T-cell (primary cell): ENCODE measurements around the gene HCFC1. TPM values are rescaled to one million over a fixed set of nuclear protein-coding genes. Genes with fewer than 3 reads are reported as not detected.

Experiments
- ATAC-seq, 4 experiments: fragments of 200-7000 bp in 3 of 4; fragments of 150-1000 bp in 1 of 4; cut with Tn5 transposase; replicated peaks in 1 of 4; 1 replicate in 3 of 4; 2 replicates in 1 of 4; pipeline ENCODE4 v1.10.0; 2021; ENCODE audit warnings: moderate library complexity in 3 of 4, mild to moderate bottlenecking in 2 of 4, moderate number of reproducible peaks in 1 of 4
- CTCF ChIA-PET, 2 donors: fragments of 300-600 bp; sonication (Branson Sonifier 250); formaldehyde crosslinking; loops; one replicate each; lab custom pipeline; 2022; ENCODE audit warnings: antibody characterized with exemption in 2 of 2; lab: Charles Lee
- POLR2A ChIA-PET, 2 donors: fragments of 300-600 bp; sonication (Branson Sonifier 250); formaldehyde crosslinking; loops; one replicate each; lab custom pipeline; 2022; ENCODE audit warnings: antibody characterized with exemption in 2 of 2; lab: Charles Lee
- DNase-seq, 35 experiments: peaks; one replicate each; pipeline versions ENCODE4 v3.0.0 to v3.0.0-alpha.2; 2013 to 2023
- H3K27ac ChIP-seq: one replicate; pipeline ENCODE4 v1.5.1; 2013; ENCODE audit warnings: low read length
- H3K27me3 ChIP-seq, 2 experiments: replicated peaks in 1 of 2; 1 replicate in 1 of 2; 2 replicates in 1 of 2; pipeline versions ENCODE4 v1.6.1 to v1.7.0; 2013; ENCODE audit warnings: low read length in 1 of 2, mixed read lengths in 1 of 2; ENCODE audit not compliant: control insufficient read depth in 2 of 2, insufficient read depth in 2 of 2; ENCODE audit errors: extremely low read depth in 1 of 2
- H3K36me3 ChIP-seq, 2 donors: 1 replicate in 1 of 2; 2 replicates in 1 of 2; pipeline versions ENCODE4 v1.6.1 to v1.7.0; 2013; ENCODE audit warnings: low read length in 1 of 2; ENCODE audit not compliant: control insufficient read depth in 2 of 2, insufficient read depth in 1 of 2; ENCODE audit errors: extremely low read depth in 1 of 2
- H3K4me1 ChIP-seq, 2 experiments: 1 replicate in 1 of 2; 2 replicates in 1 of 2; pipeline versions ENCODE4 v1.6.1 to v1.7.0; 2013; ENCODE audit warnings: low read length in 2 of 2, mixed read lengths in 1 of 2; ENCODE audit not compliant: insufficient read depth in 2 of 2, control insufficient read depth in 1 of 2; ENCODE audit errors: extremely low read depth in 1 of 2
- H3K4me3 ChIP-seq, 2 donors: 1 replicate in 1 of 2; 2 replicates in 1 of 2; pipeline versions ENCODE4 v1.5.1 to v1.7.0; 2013; ENCODE audit warnings: mild to moderate bottlenecking in 2 of 2, low read length in 1 of 2, moderate library complexity in 1 of 2; ENCODE audit not compliant: control insufficient read depth in 1 of 2; ENCODE audit errors: extremely low read depth in 1 of 2
- H3K9me3 ChIP-seq: 2 replicates; pipeline ENCODE4 v1.7.0; 2013
- H3K27ac Mint-ChIP-seq, 2 donors: one replicate each; pipeline ENCODE4 v1.8.0; 2020 to 2021; ENCODE audit warnings: mild to moderate bottlenecking in 2 of 2, mixed read lengths in 2 of 2
- H3K27me3 Mint-ChIP-seq, 2 donors: one replicate each; pipeline ENCODE4 v1.8.0; 2021 to 2022; ENCODE audit warnings: mixed read lengths in 2 of 2
- H3K36me3 Mint-ChIP-seq: one replicate; pipeline ENCODE4 v1.8.0; 2021; ENCODE audit warnings: mixed read lengths
- H3K4me1 Mint-ChIP-seq, 3 donors: one replicate each; pipeline ENCODE4 v1.8.0; 2020 to 2022; ENCODE audit warnings: mixed read lengths in 3 of 3, mild to moderate bottlenecking in 1 of 3
- H3K4me3 Mint-ChIP-seq, 3 donors: one replicate each; pipeline ENCODE4 v1.8.0; 2020 to 2022; ENCODE audit warnings: mild to moderate bottlenecking in 3 of 3, mixed read lengths in 3 of 3, moderate library complexity in 3 of 3
- H3K9me3 Mint-ChIP-seq, 3 donors: one replicate each; pipeline ENCODE4 v1.8.0; 2020 to 2022; ENCODE audit warnings: mixed read lengths in 3 of 3
- WGBS: methylation state at CpG from one replicate; pipeline ENCODE4 v1.1.5; 2013; ENCODE audit warnings: missing lambda C conversion rate; ENCODE audit not compliant: insufficient coverage; 5-methylcytosine and 5-hydroxymethylcytosine counted together
- total RNA-seq, 35 experiments: library from RNA in 6 of 35; stranded (reverse) in 6 of 35; fragments of 120-200 nt in 1 of 35; gene quantifications; one replicate each; pipeline versions ENCODE4 v1.2.1 to v1.2.4 and lab custom pipeline; 2013 to 2026

HCFC1 gene
- total RNA-seq, 5 donors from 2014 or later (not counting 1 experiment from before 2014, with no cell fraction given), result 67.1 to 73.4 (median 69.2) TPM

DNA sequence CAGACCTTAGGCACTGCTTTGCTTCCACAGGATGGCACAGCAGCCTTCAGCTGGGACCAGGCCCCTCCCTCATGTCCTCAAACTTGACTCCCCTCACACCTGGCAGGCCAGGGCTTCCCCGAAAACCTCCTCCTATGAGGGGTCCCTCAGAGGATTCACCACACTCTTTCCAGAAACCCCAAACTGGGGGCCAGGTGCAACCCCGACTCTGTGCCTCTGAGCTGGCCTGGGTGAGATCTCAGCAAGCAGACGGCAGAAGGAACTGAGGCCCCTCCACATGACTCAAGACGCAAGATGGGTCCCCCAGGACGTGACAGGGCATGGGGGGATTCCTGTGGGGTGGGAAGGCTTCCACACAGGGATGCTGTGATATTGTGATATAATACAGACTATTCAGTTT is 6.2 kb downstream of the HCFC1 start:
- no peak for ATAC-seq
- Histone ChIP-seq H3K4me1 (peaks cover 6 to 55% of the 10 kb centered on the region in 2 experiments), H3K27ac (peak overlapping the region; percentile 78), H3K4me3 (no peak overlapping the region), H3K9me3 (no peaks in the 10 kb centered on the region), H3K36me3 (peaks cover 17 to 37% of the 10 kb centered on the region in 2 donors), H3K27me3 (no peaks in the 10 kb centered on the region)
- ChIA-PET CTCF (no interaction called here), POLR2A (no interaction called here)
- Mint-ChIP-seq H3K9me3 (no peaks in the 10 kb centered on the region), H3K4me1 (peaks cover 39 to 47% (median 42%) of the 10 kb centered on the region in 3 donors), H3K36me3 (peaks cover 4% of the 10 kb centered on the region), H3K4me3 (peak overlapping the region in 1 of 3 donors; percentile 88), H3K27ac (peak overlapping the region in 1 of 2 donors; percentile 96), H3K27me3 (no peaks in the 10 kb centered on the region)
- 60% methylated on average over 2 of the region's 5 CpGs for WGBS
- no peak for DNase-seq

- POLR2A ChIA-PET, result no interaction called here
- no peak for ATAC-seq
- CTCF ChIA-PET, result no interaction called here
- H3K27me3 Mint-ChIP-seq, result no peaks in the 10 kb centered on the region
- no peak overlapping the region for H3K27ac Mint-ChIP-seq
- no peak overlapping the region for H3K4me3 ChIP-seq
- no peak overlapping the region for H3K27ac ChIP-seq
- H3K9me3 Mint-ChIP-seq, result no peaks in the 10 kb centered on the region
- H3K4me3 Mint-ChIP-seq, result no peak overlapping the region
- peaks cover 18 to 50% of the 10 kb centered on the region in 2 donors for H3K36me3 ChIP-seq
- DNase-seq, result no peak
- no peaks in the 10 kb centered on the region for H3K9me3 ChIP-seq
- no peaks in the 10 kb centered on the region for H3K27me3 ChIP-seq
- H3K4me1 ChIP-seq, result peaks cover 6 to 50% of the 10 kb centered on the region in 2 experiments
- no CpG with 5 or more reads among the region's 14 CpGs for WGBS
- H3K4me1 Mint-ChIP-seq, result peaks cover 34 to 42% (median 40%) of the 10 kb centered on the region in 3 donors
- peaks cover 4% of the 10 kb centered on the region for H3K36me3 Mint-ChIP-seq
Observed at GRCh38 chrX:153964105-153964504, 7.5 kb downstream of the HCFC1 start.

DNA sequence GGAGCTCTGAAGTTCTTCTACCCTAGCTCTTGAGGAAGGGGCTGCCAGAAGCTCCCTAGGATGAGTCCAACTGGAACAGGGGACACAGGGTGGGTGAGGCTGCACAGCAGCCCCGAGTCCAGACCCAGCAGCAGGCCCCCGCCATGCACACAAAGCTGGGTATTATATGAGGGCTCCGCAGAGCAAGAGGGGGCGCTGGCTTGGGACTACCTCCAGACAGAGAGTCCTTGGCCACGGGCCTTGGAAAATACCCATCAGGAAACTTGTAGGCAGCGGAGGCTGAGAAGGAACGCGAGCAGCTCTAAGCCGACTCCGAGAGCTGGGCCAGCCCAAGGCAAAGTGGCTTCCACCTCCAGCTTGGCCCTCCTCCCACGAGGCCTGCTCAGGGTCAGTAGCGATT is 8.1 kb downstream of the HCFC1 start:
- CTCF ChIA-PET, result interaction anchor here in 1 of 2 donors (0.5 kb wide), 2 partner anchors 11 to 15 kb away, joined by 3 to 4 read pairs; no protein-coding TSS in a partner anchor

DNA sequence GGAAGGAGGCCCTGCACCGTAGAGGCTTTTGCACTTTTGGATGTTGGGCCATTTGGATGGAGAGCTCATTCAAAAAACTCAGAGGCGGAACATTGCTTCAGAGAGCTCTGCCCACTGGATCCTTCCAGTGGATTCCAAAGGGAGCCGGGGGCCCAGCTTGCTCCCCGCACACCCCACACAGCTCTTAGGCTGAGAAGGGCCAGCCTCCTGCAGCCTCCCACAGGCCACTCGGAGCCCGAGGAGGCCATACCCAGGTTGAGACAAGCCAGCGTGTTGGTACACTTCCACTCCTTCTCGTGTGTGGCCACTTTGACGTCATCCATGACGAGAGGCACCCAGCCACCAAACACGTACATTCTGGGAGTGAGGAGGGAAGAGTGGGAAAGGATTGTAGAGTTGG is 10.3 kb downstream of the HCFC1 start:
- no peaks in the 10 kb centered on the region for H3K27me3 ChIP-seq

More for the DNA sequence above, 8.1 kb downstream of the HCFC1 start:
- DNase-seq, result no peak
- Histone ChIP-seq H3K27me3 (no peaks in the 10 kb centered on the region), H3K4me1 (peaks cover 6 to 44% of the 10 kb centered on the region in 2 experiments), H3K36me3 (peaks cover 20 to 55% of the 10 kb centered on the region in 2 donors), H3K4me3 (no peak overlapping the region), H3K9me3 (no peaks in the 10 kb centered on the region), H3K27ac (no peak overlapping the region)
- POLR2A ChIA-PET, result no interaction called here
- Mint-ChIP-seq H3K27ac (no peak overlapping the region), H3K4me3 (no peak overlapping the region), H3K27me3 (no peaks in the 10 kb centered on the region), H3K9me3 (no peaks in the 10 kb centered on the region), H3K36me3 (peaks cover 4% of the 10 kb centered on the region), H3K4me1 (peaks cover 33 to 40% (median 36%) of the 10 kb centered on the region in 3 donors)
- WGBS, result 100% methylated on average over 3 of the region's 12 CpGs
- no peak for ATAC-seq

DNA sequence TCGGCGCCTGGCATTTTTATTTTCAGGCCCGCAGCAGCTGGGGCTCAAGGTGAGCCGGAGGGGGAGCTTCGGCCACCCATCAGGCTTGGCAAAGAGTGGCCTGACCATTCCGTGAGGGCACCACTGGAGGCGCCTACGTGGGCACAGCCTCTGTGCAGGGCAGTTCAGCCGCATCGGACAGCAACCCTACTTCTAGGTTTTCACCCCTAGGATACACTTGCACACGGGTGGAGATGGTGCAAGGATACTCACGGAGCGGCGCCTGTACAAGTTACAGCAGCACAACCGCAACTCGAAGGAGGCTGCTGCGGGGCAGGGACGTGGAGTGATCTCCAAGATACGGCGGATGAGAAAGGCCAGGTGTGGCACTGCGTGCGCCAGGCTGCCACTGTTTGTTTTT is 10.8 kb downstream of the HCFC1 start:
- WGBS, result 95% methylated on average over 14 of the region's 22 CpGs
- POLR2A ChIA-PET, result no interaction called here
- Mint-ChIP-seq H3K27ac (no peak overlapping the region), H3K27me3 (no peaks in the 10 kb centered on the region), H3K4me1 (peaks cover 7 to 14% (median 9%) of the 10 kb centered on the region in 3 donors), H3K4me3 (no peak overlapping the region), H3K9me3 (no peaks in the 10 kb centered on the region), H3K36me3 (peaks cover 7% of the 10 kb centered on the region)
- no peak overlapping the region for H3K4me3 ChIP-seq
- no peak for DNase-seq
- H3K9me3 ChIP-seq, result no peaks in the 10 kb centered on the region
- H3K27me3 ChIP-seq, result no peaks in the 10 kb centered on the region
- H3K27ac ChIP-seq, result no peak overlapping the region
- H3K36me3 ChIP-seq, result peaks cover 20 to 81% of the 10 kb centered on the region in 2 donors
- peaks cover 0 to 16% of the 10 kb centered on the region in 2 experiments for H3K4me1 ChIP-seq
- CTCF ChIA-PET, result no interaction called here
- ATAC-seq, result no peak

More for the DNA sequence above, 10.3 kb downstream of the HCFC1 start:
- no peaks in the 10 kb centered on the region for H3K27me3 Mint-ChIP-seq
- H3K4me3 Mint-ChIP-seq, result no peak overlapping the region
- H3K36me3 ChIP-seq, result peaks cover 20 to 77% of the 10 kb centered on the region in 2 donors
- no peak overlapping the region for H3K27ac ChIP-seq
- POLR2A ChIA-PET, result interaction anchor here in 1 of 2 donors (0.6 kb wide), 1 partner anchor 9 kb away, joined by 4 read pairs; no protein-coding TSS in a partner anchor
- H3K36me3 Mint-ChIP-seq, result peaks cover 7% of the 10 kb centered on the region
- DNase-seq (no peak), ATAC-seq (no peak)
- H3K9me3 Mint-ChIP-seq, result no peaks in the 10 kb centered on the region
- H3K4me3 ChIP-seq, result no peak overlapping the region
- H3K4me1 ChIP-seq, result peaks cover 0 to 21% of the 10 kb centered on the region in 2 experiments
- 100% methylated on average over 2 of the region's 11 CpGs for WGBS
- CTCF ChIA-PET, result no interaction called here
- no peaks in the 10 kb centered on the region for H3K9me3 ChIP-seq
- peaks cover 11 to 19% (median 14%) of the 10 kb centered on the region in 3 donors for H3K4me1 Mint-ChIP-seq
- no peak overlapping the region for H3K27ac Mint-ChIP-seq

- CTCF ChIA-PET, result no interaction called here
- Mint-ChIP-seq H3K27me3 (no peaks in the 10 kb centered on the region), H3K9me3 (no peaks in the 10 kb centered on the region), H3K36me3 (peaks cover 7% of the 10 kb centered on the region), H3K4me3 (no peak overlapping the region), H3K4me1 (peaks cover under 1 to 7% (median 2%) of the 10 kb centered on the region in 3 donors), H3K27ac (no peak overlapping the region)
- WGBS, result no CpG with 5 or more reads among the region's 16 CpGs
- POLR2A ChIA-PET, result no interaction called here
- peaks cover 0 to 9% of the 10 kb centered on the region in 2 experiments for H3K4me1 ChIP-seq
- H3K27me3 ChIP-seq, result no peaks in the 10 kb centered on the region
- DNase-seq (no peak), ATAC-seq (no peak)
- H3K9me3 ChIP-seq, result no peaks in the 10 kb centered on the region
- no peak overlapping the region for H3K27ac ChIP-seq
- peaks cover 22 to 88% of the 10 kb centered on the region in 2 donors for H3K36me3 ChIP-seq
- H3K4me3 ChIP-seq, result no peak overlapping the region
Observed at GRCh38 chrX:153960077-153960476, 11.5 kb downstream of the HCFC1 start.
